Breast epithelium (tissue), 3 donors: ENCODE results near the gene GCKR.

Experiments used
- CTCF ChIP-seq, 3 donors: fragments of 450-650 bp; IDR thresholded peaks; one replicate each; pipeline ENCODE4 v1.5.1; 2016 to 2017; ENCODE audit warnings: antibody characterized with exemption in 3 of 3, mild to moderate bottlenecking in 3 of 3, moderate library complexity in 3 of 3
- POLR2A ChIP-seq: fragments of 450-650 bp; IDR thresholded peaks from one replicate; pipeline ENCODE4 v1.6.1; 2016; ENCODE audit warnings: antibody characterized with exemption, mild to moderate bottlenecking, moderate library complexity
- POLR2AphosphoS5 ChIP-seq, 3 donors: sonication (generic); formaldehyde crosslinking; IDR thresholded peaks; one replicate each; pipeline ENCODE4 v1.6.1; 2017; ENCODE audit warnings: antibody characterized with exemption in 3 of 3

- no peak for TF ChIP-seq CTCF (IDR thresholded peaks at IDR 0.05)
- TF ChIP-seq POLR2A: no peak
- no peak for TF ChIP-seq POLR2AphosphoS5 (IDR thresholded peaks at IDR 0.05)
Observed at GRCh38 chr2:27518782-27519113, 22.1 kb downstream of the GCKR start.
